Stimulated activated CD4-positive, alpha-beta T cell treated with anti-CD3 and anti-CD28 coated beads, Interleukin-15, amount 100 ng/mL, for 48 hours (primary cell): ENCODE results near the gene PIAS1.
"Not testable (repeated sequence)": the region's sequence is repeated elsewhere in the genome, so short reads cannot be mapped to it uniquely, and the experiment has no call there.

Experiments
- DNase-seq, 2 donors: peaks; one replicate each; pipeline ENCODE4 v3.0.0-alpha.2; 2020; ENCODE audit warnings: low read depth in 2 of 2

PIAS1 gene

DNA sequence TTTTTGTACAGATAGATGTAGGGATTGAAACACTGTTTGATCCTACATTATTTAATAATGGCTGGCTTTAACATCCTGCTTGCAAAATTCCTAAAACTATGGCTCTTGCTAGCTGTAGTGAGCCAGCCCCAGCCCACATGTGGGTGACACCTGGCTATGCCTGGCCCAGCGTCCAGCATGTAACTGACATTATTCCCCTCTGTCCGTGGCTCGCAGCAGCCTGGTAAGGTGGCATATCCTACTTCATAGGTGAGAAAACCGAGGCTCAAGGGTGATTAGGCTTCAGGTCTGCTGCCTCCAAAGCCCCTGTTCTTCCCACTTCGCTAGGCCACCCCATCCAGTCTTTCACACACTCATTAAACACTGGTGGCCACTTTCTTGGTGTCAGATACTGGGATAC lies 149.4 kb downstream of the PIAS1 start:
- DNase-seq, result no peak

DNA sequence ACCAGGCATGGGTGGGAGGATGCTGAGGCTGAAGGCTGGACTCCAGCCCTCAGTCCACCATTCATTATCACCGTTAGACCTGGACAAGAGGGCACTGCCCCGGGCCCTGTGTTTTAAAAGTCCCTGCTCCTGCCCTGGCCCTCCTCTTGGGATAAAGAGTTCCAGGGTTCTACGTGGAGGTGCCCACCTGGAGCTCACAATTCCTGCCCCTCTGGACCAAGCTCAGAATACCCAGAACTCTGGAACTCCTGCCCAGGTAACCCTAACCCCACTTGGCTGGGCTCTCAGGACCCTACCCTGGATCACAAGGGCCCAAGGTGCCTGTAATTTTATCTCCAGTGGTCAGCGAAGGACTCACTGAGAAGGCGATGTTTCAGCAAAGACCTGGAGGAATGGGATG lies 149.8 kb downstream of the PIAS1 start:
- DNase-seq, result no peak

DNA sequence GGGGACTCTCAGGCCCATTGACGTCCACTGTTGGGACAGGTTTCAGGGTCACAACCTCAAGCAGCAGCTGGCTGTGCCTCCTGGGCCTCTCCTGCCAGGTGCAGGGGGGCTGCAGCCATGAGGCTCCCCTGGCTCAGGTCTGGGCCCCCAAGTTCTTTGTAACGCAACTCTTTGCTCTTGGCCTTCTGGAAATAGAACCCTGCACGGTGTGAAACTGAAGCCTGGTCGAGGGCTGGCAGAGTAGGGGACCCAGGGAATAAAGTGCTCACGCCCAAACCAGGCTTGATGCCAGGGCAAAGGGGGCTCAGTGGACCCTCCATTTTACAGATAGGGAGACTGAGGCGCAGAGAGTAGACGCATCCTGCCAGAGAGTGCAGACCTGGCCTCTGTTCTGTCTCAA lies 150.2 kb downstream of the PIAS1 start:
- no peak for DNase-seq

DNA sequence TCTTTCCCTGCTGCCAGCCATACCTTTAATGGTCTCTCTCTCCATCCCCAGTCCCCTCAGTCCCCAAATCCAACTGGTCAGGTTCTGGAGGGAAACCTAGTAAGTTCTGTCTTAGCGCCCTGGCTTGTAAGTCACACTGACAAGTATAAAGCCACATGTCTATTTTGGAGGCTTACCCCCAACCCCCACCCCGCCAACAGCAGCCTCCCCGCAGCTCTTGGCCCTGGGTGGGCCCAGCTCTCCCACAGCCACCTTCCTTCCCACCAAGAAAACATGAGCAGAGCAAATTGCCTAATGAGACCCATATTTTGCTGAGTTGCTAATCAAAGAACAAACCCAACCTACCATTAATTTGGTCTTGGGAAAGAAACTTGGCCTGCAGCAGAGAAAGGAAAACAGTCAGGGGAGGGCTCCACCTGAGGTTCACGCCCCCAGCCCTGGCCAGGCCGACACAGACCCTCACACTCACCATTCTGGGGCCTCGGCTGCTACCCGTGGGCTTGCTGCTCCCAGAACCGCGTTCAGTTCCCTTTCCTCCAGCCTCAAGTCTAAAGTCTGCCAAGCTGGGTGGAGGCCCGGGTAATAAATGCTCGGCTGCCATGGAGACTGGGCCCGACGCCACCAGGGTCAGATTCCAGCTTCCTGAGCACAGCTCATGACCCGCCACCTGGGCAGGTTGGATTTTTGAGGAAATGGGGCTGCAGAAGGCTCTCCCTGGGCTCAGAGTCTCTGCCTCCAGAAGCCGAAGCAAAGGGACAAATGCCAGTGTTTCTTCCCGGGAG lies 150.9 kb downstream of the PIAS1 start, which contains the start of gene CALML4:
TSS of gene CALML4 (minus strand) at position 557 of the 782 bp plus-strand sequence. CDS start at position 472, 85 bp downstream.
- no peak for DNase-seq

DNA sequence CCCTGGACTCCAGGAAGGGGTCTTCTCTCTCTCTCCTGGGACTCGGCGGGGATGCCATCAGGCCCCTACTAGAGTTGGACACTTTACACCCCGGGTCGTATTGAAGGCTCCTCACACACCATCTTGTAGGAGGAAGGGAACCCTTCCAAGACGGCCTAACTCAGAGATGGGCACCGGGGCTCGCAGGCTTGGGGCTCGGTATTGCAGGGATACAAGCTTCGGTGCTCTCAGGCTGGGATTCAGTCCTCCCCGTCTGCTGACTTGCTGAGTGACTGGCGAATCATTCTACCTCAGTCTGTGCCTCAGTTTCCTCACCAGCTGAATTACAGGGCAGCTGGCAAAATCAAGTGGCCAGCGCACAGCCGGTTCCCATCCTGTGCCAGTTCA lies 151.4 kb downstream of the PIAS1 start:
- no peak for DNase-seq

DNA sequence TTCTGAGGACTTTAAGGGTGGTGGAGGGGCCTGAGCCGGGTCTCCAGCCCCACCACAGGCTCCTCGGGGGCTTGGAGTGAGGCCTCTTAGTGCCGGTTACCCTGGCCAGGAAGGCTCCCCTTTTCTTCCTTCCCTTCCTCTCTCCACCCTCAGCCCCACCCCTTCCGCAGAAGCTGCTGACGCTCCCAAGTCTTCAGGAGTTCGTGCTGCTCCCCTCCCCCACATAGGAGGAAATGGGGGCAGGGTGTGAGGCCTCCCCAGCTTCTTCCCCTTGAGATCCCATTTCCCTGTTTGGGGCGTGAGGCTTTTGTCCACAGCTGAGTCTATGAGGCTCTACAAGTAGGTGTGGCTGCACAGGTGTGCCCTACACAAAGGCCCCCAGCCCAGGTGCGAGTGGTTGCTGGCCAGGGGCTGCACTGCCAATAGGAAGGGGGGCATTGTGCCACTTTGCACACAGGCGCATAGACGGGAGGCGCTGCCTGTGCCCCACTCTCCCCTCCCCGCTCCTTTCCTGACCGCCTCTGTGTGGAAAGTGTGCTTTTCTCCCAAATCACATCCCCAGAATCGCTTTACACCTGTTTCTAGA lies 151.9 kb downstream of the PIAS1 start:
- DNase-seq, result no peak

DNA sequence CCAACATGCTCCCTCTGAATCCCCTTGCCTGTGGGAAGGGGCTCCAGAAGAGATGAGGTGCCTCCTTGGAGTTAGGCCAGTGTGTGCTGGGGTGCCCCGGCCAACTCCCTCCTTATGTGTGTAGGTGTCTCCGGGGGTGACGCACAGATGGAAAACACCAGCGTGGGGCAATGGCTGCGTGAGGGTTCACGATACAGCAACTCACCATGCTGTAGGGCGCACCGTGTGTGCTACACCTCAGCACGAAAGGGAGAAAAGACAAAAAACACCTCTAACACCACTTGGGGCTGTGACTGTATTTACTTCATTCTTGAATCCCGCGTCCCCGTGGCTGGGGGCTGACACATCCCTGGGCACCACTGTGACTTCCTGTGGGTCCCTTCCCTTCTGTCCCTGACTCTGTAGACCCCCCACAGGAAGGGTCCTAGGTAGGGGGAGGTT lies 152.6 kb downstream of the PIAS1 start:
- no peak for DNase-seq

DNA sequence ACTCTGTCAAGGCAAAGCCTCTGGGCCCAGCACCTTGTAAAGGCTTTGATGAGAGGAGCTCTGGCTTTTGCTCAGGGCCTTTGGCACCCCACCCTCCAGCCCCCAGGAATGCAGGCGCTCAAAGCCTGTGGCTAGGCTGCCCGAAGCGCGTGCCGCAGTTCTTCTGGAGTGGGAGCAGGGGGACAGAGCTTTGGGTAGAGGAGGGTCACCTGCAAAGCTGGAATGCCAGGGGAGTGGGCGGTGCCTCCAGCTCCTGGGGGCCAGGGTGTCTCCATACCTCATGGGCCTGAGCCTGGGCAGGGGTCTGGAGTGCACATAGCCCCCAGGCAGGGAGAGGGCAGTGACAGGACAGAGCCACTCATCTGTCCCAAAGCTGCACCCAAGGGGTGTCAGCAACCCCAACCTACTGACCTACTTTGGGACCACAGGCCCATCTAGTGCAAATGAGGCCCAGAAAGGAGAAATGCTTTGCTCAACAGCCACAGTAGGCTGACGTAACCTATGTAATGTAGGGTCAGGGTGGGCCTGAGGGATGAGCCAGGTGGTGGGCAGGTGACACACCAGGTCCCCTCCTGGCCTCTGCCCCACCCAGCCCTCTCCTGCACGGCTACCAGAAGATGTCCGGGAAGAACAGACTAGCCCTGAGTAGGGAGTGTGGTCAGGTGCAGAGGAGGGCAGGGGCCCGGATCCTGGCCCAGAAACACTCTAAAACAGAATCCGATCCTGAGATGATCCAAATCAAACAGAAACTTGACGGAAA lies 153.2 kb downstream of the PIAS1 start:
- no peak for DNase-seq

DNA sequence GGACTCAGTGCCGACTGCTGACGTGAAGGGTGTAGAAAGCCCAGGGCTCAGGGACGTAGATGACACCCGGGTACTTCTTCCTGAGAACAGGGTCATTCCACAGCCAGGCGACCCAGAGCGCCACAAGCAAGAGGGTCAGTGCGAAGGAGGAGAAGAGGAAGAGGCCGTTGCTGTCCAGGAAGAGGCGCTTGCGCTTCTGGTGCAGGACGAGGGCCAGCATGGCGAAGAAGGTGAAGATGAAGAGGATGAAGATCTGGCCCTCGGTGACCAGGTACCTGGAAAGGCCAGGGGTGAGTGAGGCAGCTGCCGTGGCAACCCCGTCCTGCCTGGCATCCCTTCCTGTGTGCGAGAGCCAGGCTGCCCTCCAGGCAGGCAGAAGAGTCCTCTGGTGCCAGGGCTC lies 154.0 kb downstream of the PIAS1 start:
- no peak for DNase-seq

DNA sequence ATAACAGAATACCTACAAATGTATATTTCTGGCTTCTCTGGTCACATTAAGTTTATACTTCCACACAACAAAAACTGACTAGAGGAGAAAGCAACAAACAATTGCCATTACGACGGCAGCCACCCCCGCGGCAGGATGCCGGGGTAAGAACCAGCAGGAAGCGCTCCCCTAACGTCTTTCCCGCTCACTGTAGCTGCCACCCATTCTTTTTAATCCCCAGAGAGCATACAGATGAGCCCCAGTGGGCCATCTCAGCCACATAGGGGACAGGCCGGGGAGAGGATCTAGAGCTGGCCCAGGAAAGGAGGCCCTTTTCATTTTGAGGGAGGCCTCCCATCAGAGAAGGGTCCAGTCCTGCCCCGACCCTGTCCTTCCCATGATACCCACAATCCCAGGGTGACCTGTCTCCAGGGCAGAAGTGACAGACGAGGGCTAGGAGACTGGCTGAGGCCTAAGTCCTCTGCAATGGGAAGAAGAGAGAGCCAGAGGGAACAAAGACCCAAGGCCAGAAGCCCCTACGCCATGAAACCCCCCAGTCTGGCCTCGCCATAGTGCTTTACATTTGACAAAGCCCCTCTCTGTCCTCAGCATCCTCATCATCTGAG lies 154.6 kb downstream of the PIAS1 start:
- DNase-seq, result no peak

DNA sequence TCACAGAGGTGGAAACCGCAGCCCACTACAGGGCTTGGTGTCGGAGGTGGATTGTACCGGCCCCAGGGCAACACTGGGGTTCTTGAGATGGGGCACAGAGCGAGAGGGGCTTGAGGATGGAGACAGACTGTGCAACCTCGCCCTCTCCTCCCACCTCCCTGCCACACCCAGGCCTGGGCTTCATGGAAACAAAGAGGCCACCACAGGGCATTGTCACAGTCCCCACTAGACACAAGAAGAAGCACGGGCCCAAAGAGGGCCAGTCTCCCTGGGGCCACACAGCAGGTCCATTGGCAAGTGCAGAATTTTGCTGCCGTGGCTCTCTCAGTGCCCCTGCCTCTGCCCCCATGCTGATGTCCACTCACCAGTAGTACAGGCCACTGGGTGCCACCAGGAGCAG lies 155.2 kb downstream of the PIAS1 start:
- no peak for DNase-seq

DNA sequence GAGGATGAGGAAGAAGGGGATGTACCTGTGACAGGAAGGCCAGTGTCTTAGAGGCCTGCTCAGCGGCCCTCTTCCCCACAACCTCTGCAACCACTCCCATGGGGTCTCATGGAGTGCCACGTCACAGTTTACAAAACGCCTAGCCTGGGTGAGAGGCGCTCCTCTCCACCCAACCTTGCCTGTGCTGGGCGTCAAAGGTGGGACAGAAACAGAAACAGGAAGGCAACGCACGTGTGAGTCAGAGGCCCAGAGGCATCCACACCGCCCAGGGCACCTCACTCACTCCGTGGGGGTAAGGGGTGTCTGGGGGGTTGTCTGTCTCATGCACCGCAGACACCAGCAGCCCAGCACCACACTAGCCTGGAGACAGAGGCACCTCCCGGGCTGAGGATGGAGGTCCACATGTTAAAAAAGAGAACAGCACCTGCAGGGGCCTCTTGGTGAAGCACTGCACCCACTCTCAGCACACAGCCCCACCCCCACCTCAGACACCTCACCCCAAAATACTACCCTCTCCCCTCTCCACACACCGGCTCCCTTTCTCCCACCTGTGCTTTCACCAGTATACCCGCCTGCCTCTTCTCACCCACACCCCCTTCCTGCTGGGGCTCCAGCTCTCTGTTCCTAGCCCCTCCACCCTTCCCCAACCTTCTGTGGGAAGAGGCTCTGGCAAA lies 155.8 kb downstream of the PIAS1 start:
- DNase-seq, result peak in 1 of 2 donors; percentile 35

DNA sequence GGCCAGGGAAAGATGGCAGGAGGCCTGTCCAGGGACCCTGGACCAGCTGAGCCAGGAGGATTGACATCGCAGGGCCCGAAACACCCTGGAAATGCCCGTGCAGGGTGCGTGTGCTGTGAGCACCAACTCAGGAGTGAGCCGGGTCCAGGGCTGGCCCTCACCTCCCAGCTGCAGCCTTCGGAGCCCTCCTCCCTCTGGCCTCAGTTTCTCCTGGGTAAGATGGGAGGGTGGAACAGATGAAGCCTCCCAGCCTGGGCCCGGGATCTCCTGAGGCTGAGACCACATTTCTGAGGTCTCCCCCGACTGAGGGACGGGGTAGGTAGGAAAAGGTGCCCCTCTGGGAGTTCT lies 156.3 kb downstream of the PIAS1 start:
- no peak for DNase-seq

DNA sequence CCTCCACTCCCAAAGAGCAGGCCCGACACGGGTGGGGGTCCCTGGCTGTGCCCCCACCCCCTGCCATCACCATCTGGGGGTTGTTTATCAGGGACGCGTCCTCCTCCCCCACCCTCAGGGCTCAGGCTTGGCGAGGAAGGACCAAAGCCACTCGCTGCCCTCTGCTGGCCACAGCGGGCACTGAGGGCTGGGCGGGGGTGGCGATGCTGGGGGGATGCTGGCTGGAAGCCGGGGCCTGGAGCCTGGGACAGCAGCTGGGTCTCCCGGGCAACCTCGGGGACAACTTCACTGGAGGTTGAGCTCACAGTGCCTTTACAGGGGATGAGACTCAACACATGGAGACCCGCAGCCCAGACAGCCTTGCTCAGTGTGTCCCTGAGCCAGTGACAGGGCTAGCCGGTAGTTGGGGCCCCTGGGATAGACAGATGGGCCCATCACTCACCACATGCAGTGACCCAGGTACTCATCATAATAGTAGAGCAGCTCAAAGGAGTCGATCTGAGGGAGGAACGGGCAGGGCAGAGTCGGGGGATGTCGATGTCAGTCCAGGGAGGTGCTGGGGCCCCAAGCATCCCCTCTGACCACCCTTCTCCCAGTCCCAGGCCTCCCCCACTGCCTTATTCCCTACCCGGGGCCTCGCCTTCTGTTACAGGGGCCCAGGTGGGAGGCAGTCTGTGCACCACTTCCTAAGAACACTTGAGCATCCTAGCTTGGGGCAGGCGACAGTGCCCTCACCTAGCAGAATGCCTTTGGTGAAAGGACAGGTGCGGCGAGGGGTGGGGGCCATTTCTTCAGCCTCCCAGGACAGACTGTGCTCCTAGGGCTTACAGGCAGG lies 156.9 kb downstream of the PIAS1 start:
- peak; percentile 25 to 48 for DNase-seq

DNA sequence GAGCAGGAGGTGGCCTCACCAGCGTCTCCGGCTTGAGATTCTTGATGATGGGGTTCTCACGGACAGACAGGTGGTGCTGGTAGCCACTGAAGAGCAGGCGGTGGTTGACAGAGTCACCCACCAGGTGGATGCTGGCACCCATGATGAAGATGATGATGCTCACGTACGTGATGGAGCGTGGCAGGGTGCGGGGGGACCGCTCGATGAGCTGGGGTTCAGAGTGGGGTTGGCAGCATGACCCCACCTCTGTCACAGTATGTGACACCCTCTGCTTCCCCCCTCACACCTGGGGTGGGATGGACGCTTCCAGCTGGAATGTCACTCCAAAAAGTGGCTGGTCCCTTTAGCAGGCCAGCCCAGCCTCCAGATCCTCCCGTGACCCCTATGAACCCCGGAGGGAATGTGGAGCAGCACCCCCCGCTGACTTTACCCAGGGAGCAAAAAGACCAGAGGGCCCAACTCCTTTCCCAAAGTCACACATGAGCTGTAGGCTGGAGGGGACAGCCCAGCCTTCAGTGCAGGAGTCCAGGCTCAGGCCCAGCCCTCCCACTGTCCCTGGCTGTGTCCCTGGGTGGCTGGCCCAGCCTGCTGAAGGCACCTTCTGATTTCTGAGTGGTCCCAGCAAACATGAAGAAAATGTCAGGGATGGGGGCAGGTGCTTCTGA lies 157.7 kb downstream of the PIAS1 start:
- no peak for DNase-seq

DNA sequence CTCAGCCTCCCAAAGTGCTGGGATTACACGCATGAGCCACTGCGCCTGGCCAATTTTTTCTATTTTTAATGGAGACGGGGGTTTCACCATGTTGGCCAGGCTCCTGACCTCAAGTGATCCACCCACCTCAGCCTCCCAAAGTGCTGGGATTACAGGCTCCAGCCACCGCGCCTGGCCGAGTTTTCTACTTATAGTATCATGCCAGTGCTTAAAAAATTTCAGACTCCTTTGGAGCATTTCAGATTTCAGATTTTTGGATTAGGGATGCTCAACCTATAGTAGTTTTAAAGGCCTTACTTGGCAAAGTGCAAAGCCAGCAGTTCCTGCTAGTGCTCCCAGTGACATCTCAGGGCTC lies 159.4 kb downstream of the PIAS1 start:
- DNase-seq, result not testable (repeated sequence)

DNA sequence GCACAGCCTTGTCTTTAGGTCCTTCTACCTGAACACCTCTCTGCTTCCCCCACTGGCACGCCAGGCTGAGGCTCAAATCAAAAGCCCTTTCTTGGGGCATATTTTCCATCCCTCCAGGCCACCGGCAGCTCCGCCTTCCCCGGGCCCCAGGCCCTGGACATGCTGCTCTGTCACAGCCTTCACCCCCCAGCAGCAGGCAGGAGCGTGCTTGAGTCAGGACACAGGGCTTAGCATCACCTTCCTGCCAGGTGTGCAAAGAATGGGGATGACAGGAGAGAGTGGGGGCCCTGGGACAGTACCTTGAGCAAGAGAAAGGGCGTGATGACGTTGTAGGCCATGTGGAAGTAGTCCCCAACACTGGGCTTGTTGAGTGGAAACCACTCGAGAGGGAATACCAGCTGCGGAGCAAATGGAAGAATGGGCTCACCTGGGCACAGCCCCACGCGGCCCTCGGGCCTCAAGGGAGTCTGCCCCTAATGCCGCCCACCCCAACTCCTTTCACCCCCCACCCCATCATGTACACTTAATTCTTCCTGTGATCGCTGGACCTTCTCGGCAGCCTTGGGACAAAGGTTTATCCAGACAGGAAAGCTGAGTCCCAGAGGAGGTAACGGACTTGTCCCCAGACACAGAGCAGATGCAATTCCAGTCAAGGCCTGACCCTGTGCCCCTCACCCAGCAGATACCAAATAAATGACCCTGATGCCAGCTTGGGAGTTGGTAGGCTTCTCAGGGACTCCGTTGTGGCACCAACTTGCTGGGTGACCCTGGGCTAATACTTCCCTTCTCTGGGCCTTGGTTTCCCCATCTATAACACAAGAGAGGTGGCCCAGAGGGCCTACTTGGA lies 160.1 kb downstream of the PIAS1 start:
- no peak for DNase-seq

DNA sequence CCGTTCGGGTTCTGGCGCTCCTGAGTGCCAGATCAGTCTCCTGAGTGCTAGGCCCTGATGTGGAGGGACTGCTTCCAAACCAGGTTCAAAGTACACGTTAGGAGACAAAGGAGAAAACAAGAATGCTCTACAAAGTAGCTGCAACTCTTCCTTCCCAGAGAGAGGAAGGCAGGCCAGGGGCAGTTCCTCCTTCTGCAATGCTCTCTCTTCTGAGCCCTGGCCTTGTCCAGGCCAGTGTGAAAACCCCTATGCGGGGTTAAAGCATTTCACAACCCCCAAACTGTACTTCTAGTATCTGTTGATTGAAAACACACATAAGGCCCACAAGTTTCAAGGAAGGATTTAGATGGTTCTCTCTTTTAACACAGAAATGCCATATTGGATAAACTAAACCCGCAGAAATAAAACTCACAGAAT lies 160.7 kb downstream of the PIAS1 start:
- no peak for DNase-seq

DNA sequence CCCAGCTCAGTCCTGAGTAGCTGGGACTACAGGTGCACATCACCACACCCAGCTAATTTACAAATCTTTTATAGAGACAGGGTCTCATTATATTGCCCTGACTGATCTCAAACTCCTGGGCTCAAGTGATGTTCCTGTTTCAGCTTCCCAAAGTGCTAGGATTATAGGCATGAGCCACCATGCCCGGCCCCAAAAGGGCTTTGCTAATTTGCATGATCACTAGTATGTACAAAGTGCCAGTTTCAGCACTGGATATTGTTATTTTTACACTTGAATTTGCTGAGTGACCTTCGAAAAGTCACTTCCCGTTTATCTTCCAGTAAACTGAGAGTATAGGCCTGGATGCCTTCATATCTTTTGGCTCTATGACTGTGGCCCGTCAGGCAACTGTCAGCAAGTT lies 163.2 kb downstream of the PIAS1 start:
- no peak for DNase-seq

DNA sequence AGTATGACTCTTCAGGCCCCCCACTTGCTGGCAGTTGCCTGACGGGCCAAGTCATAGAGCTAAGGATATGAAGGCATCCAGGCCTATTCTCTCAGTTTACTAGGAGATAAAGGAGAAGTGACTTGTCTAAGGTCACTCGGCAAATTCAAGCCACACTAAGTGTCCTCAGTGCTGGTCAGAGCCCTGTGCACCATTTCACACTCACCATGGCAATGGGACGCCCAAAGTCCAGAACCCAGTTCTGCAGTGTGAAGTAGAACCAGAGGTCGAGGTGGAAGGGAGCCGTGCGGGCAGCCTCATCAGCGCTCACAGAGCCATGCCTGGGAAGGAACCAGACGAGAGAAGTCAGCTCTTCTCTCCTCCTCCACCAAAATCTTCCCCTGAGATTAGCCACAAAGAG lies 164.2 kb downstream of the PIAS1 start:
- no peak for DNase-seq
